ACC112 (cell line): ENCODE measurements around the gene ZNF274.

ENCODE experiments used
- H2AFZ ChIP-seq: fragments of 200-600 bp; sonication (generic); one replicate; pipeline ENCODE4 v1.6.0; 2017; ENCODE audit warnings: antibody characterized with exemption, low read length; ENCODE audit not compliant: unreplicated experiment
- H3K27ac ChIP-seq: fragments of 200-600 bp; sonication (generic); 2 replicates; pipeline ENCODE4 v1.5.1; 2014; ENCODE audit warnings: low read depth, mild to moderate bottlenecking, antibody characterized with exemption, low read length, moderate library complexity
- H3K27me3 ChIP-seq: fragments of 200-600 bp; sonication (generic); 2 replicates; pipeline ENCODE4 v1.6.1; 2014; ENCODE audit warnings: mild to moderate bottlenecking, antibody characterized with exemption, low read length, moderate library complexity, mixed read lengths; ENCODE audit not compliant: insufficient read depth
- H3K36me3 ChIP-seq: fragments of 200-600 bp; sonication (generic); 2 replicates; pipeline ENCODE4 v1.6.1; 2016; ENCODE audit warnings: mild to moderate bottlenecking, antibody characterized with exemption, low read length, moderate library complexity, mixed read lengths; ENCODE audit not compliant: insufficient read depth
- H3K4me1 ChIP-seq: fragments of 200-600 bp; sonication (generic); one replicate; pipeline ENCODE4 v1.6.1; 2016; ENCODE audit warnings: low read length, mixed read lengths; ENCODE audit not compliant: insufficient read depth, unreplicated experiment, control insufficient read depth
- H3K4me3 ChIP-seq: fragments of 200-600 bp; sonication (generic); 2 replicates; pipeline ENCODE4 v1.5.1; 2014; ENCODE audit warnings: mild to moderate bottlenecking, low read depth, low read length
- H3K79me2 ChIP-seq: fragments of 200-600 bp; sonication (generic); one replicate; pipeline ENCODE4 v1.6.0; 2016; ENCODE audit warnings: low read length; ENCODE audit not compliant: control insufficient read depth, unreplicated experiment, insufficient read depth

Gene ZNF274

GRCh38 chr19:58213075-58213369 is 30.2 kb downstream of the ZNF274 start:
- Histone ChIP-seq H3K36me3 (peaks cover 63% of the 10 kb centered on the region), H3K4me3 (no peak overlapping the region), H2AFZ (no peak overlapping the region), H3K27ac (no peak overlapping the region), H3K27me3 (no peaks in the 10 kb centered on the region), H3K4me1 (no peaks in the 10 kb centered on the region), H3K79me2 (no peaks in the 10 kb centered on the region)

GRCh38 chr19:58217069-58217481 is 34.2 kb downstream of the ZNF274 start:
- Histone ChIP-seq H3K4me1 (no peaks in the 10 kb centered on the region), H3K36me3 (peaks cover 23% of the 10 kb centered on the region), H2AFZ (no peak overlapping the region), H3K27me3 (no peaks in the 10 kb centered on the region), H3K4me3 (no peak overlapping the region), H3K79me2 (no peaks in the 10 kb centered on the region), H3K27ac (no peak overlapping the region)

GRCh38 chr19:58217607-58218391 is 34.9 kb downstream of the ZNF274 start:
- Histone ChIP-seq H3K36me3 (peaks cover 16% of the 10 kb centered on the region), H3K4me3 (no peak overlapping the region), H3K4me1 (no peaks in the 10 kb centered on the region), H2AFZ (no peak overlapping the region), H3K27ac (no peak overlapping the region), H3K79me2 (no peaks in the 10 kb centered on the region), H3K27me3 (no peaks in the 10 kb centered on the region)

- no peak overlapping the region for H2AFZ ChIP-seq
- H3K27ac ChIP-seq = no peak overlapping the region
- H3K4me1 ChIP-seq = no peaks in the 10 kb centered on the region
- H3K79me2 ChIP-seq = no peaks in the 10 kb centered on the region
- H3K36me3 ChIP-seq = peaks cover 5% of the 10 kb centered on the region
- H3K4me3 ChIP-seq = no peak overlapping the region
- no peaks in the 10 kb centered on the region for H3K27me3 ChIP-seq
Measured at GRCh38 chr19:58218899-58219298, 36.0 kb downstream of the ZNF274 start.

- H3K27ac ChIP-seq = peak overlapping the region; percentile 58
Measured at GRCh38 chr19:58227964-58228584, 45.2 kb downstream of the ZNF274 start.

GRCh38 chr19:58228585-58229254 is 45.9 kb downstream of the ZNF274 start, which contains the start of gene ZNF544:
Gene ZNF544 (plus strand): TSS chr19:58228914. CDS start chr19:58244024, 15,110 bp downstream.
- peaks cover 12% of the 10 kb centered on the region for H3K79me2 ChIP-seq
- H3K36me3 ChIP-seq = peaks cover 16% of the 10 kb centered on the region
- peak within 1 kb of the TSS; percentile 58 for H3K27ac ChIP-seq
- peaks cover 5% of the 10 kb centered on the region for H3K4me1 ChIP-seq
- peak within 1 kb of the TSS; percentile 79 for H3K4me3 ChIP-seq
- H3K27me3 ChIP-seq = no peaks in the 10 kb centered on the region
- H2AFZ ChIP-seq = peak within 1 kb of the TSS; percentile 86

More at GRCh38 chr19:58227964-58228584, 45.2 kb downstream of the ZNF274 start:
- peak overlapping the region; percentile 79 for H3K4me3 ChIP-seq
- peaks cover 14% of the 10 kb centered on the region for H3K36me3 ChIP-seq
- peaks cover 5% of the 10 kb centered on the region for H3K4me1 ChIP-seq
- peak overlapping the region; percentile 86 for H2AFZ ChIP-seq
- peaks cover 12% of the 10 kb centered on the region for H3K79me2 ChIP-seq
- H3K27me3 ChIP-seq = no peaks in the 10 kb centered on the region

- no peaks in the 10 kb centered on the region for H3K27me3 ChIP-seq
- peaks cover 5% of the 10 kb centered on the region for H3K4me1 ChIP-seq
- peak overlapping the region; percentile 79 for H3K4me3 ChIP-seq
- no peak overlapping the region for H2AFZ ChIP-seq
- H3K27ac ChIP-seq = peak overlapping the region; percentile 58; the same call in 1 of the 2 replicates
- peaks cover 12% of the 10 kb centered on the region for H3K79me2 ChIP-seq
- peaks cover 21% of the 10 kb centered on the region for H3K36me3 ChIP-seq
Measured at GRCh38 chr19:58229255-58229639, 46.4 kb downstream of the ZNF274 start.

- no peak overlapping the region for H3K27ac ChIP-seq
- H3K36me3 ChIP-seq = peaks cover 45% of the 10 kb centered on the region
- H3K79me2 ChIP-seq = no peaks in the 10 kb centered on the region
- H3K27me3 ChIP-seq = no peaks in the 10 kb centered on the region
- no peak overlapping the region for H3K4me3 ChIP-seq
- no peaks in the 10 kb centered on the region for H3K4me1 ChIP-seq
- no peak overlapping the region for H2AFZ ChIP-seq
Measured at GRCh38 chr19:58237324-58237723, 54.5 kb downstream of the ZNF274 start.

- Histone ChIP-seq H3K27me3 (no peaks in the 10 kb centered on the region), H3K4me3 (no peak overlapping the region), H3K36me3 (peaks cover 45% of the 10 kb centered on the region), H3K79me2 (no peaks in the 10 kb centered on the region), H2AFZ (no peak overlapping the region), H3K27ac (no peak overlapping the region), H3K4me1 (no peaks in the 10 kb centered on the region)
Measured at GRCh38 chr19:58243351-58243750, 60.5 kb downstream of the ZNF274 start.

GRCh38 chr19:58248886-58249285 is 66.0 kb downstream of the ZNF274 start:
- no peak overlapping the region for H2AFZ ChIP-seq
- no peak overlapping the region for H3K27ac ChIP-seq
- H3K4me3 ChIP-seq = no peak overlapping the region
- H3K79me2 ChIP-seq = no peaks in the 10 kb centered on the region
- H3K36me3 ChIP-seq = peaks cover 80% of the 10 kb centered on the region
- no peaks in the 10 kb centered on the region for H3K27me3 ChIP-seq
- no peaks in the 10 kb centered on the region for H3K4me1 ChIP-seq
